Testis (tissue), 2 donors: ENCODE results near the gene DENND2D.

Experiments
- POLR2A ChIP-seq: fragments of 450-650 bp; IDR thresholded peaks from one replicate; pipeline ENCODE4 v1.6.1; 2017; ENCODE audit warnings: antibody characterized with exemption, mild to moderate bottlenecking, moderate library complexity
- TF ChIP-seq, protein P1 (sequence below), 3 experiments: fragments of 450-650 bp in 2 of 3; fragments of 200-600 bp in 1 of 3; sonication (generic) in 1 of 3; IDR thresholded peaks; one replicate each; pipeline ENCODE4 v1.5.1; 2016 to 2019; ENCODE audit warnings: antibody characterized with exemption in 3 of 3, mild to moderate bottlenecking in 2 of 3, moderate library complexity in 1 of 3

DNA sequence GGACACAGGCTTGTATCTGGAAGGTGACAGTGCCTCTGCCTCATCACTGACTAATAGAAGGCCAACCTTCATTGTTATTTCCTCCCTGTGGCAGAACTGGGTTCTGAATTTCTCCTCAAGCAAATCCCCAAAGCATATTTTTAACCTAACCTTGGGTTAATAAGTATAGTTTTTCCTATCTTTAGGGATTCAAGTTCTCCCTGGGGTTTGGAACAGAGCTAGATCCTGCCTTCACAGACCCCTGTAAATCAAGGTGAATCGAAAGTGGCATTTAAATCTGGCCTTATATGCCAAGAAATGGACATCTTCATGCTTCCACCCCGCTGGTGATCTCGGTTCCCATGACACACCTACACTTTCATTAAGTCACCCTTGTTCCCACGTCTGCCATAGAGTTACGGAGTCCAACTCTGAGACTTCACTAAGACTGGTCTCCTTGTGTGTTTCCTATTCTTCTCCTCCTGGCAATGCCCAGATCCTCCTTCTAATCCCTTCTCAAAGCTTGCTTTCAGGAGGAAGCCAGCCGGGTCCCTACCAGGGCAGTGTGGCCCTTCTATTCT is 22.8 kb upstream of the DENND2D start:
- TF ChIP-seq, protein P1, sequence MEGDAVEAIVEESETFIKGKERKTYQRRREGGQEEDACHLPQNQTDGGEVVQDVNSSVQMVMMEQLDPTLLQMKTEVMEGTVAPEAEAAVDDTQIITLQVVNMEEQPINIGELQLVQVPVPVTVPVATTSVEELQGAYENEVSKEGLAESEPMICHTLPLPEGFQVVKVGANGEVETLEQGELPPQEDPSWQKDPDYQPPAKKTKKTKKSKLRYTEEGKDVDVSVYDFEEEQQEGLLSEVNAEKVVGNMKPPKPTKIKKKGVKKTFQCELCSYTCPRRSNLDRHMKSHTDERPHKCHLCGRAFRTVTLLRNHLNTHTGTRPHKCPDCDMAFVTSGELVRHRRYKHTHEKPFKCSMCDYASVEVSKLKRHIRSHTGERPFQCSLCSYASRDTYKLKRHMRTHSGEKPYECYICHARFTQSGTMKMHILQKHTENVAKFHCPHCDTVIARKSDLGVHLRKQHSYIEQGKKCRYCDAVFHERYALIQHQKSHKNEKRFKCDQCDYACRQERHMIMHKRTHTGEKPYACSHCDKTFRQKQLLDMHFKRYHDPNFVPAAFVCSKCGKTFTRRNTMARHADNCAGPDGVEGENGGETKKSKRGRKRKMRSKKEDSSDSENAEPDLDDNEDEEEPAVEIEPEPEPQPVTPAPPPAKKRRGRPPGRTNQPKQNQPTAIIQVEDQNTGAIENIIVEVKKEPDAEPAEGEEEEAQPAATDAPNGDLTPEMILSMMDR (IDR thresholded peaks at IDR 0.05) = peak in 1 of 3 experiments; percentile 9
- no peak for TF ChIP-seq POLR2A
